HT1080 (cell line): ENCODE data around the gene KRI1. TPM values are rescaled to one million over a fixed set of nuclear protein-coding genes. Genes with fewer than 3 reads are reported as not detected.
"Not testable (repeated sequence)": the region's sequence is repeated elsewhere in the genome, so short reads cannot be mapped to it uniquely, and the experiment has no call there.

Source experiments
- DNase-seq: peaks from one replicate; pipeline ENCODE4 v3.0.0-alpha.2; 2015; ENCODE audit warnings: low read depth
- total RNA-seq: library from RNA; depleted of rRNA; stranded (reverse); fragments of >200 nt; shearing (Covaris generic); gene quantifications from 2 replicates; pipeline ENCODE4 v1.2.3, GENCODE V29; 2014

The KRI1 gene
- total RNA-seq, 1 experiment from 2014 or later, result 56.1 TPM

DNA sequence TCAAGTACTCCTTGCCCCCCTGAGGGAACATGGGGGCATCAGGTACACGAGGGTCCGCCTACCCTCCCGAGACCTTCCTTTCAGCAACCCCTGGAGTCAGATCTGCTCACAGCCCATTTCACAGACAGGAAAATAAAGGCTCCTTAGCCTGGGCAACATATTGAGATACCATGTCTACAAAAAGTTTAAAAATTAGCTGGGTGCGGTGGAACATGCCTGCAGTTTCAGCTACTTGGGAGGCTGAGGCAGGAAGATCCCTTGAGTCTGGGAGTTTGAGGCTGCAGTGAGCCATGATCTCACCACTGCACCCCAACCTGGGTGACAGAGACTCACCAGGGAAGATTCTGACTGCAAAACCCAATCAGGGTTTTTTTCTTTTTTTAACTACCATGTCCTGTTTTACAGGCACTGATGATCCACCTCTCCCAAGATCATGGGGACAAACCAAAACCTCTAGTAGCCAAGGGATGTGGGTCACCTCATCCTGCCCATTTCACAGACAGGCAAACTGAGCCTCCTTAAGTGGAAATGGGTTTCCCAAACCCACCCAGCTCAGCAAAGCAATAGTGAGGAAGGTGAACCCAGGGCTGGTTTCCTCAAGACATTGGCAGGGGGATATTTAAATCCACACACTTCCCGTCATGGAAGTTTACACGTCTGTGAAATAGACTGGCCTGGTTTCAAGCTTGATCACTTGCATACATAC lies 9.4 kb upstream of the KRI1 start:
- DNase-seq, result no peak

- DNase-seq, result no peak
Observed at GRCh38 chr19:10574462-10574861, 8.7 kb upstream of the KRI1 start.

DNA sequence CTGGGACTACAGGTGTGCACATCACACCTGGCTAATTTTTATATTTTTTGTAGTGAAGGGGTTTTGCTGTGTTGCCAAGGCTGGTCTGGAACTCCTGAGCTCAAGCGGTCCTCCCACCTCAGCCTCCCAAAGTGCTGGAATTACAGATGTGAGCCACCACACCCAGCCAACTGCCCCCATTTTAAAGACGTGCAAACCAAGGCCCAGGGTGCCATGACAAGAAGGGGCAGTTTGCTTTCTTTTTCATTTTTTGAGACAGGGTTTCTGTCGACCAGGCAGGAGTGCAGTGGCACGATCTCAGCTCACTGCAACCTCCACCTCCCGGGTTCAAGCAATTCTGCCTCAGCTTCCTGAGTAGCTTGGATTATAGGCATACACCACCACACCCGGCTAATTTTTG lies 8.0 kb upstream of the KRI1 start:
- not testable (repeated sequence) for DNase-seq

DNA sequence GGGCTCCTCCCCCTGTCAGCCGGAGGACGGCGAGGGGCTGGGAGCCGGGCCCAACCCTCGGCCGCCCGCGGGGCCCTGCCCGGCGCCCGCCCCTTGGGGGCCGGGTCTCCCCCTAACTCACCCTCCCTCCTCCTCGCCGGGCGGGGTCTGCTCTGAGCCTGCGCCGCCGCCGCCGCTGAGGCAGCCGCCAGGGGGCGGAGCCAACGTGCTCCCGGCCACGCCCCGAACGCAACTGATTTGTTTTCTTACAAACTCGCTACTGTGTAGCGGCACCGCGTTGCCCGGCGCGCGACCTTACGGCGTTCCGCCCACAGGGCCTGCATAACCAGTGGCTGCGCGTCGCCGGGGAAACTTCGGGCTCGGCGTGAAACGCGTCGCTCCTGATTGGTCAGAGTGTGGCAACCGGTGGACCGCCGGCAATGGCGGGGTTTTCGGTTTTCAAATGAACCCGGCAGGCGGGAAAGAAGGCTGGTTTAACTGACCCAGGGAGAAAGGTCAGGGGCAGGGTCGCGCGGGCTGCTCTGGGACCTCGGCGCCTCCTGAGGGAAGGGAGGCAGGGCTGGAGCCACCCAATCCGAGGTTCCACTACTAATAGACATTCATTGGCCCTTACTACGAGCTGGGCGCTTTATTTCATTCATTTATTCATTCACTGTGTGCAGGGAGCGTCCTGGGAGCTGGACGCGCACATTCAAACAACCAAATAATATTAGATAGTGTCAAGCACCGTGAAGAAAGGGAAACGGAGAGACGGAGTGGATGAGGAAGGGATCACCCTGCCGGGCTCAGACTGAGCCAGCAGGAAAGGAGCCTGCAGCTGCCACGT lies 3.2 kb upstream of the KRI1 start, which contains the start of gene CDKN2D:
Gene CDKN2D (minus strand): TSS at position 154 of the 826 bp plus-strand sequence. CDS start 326 bp downstream, outside the sequence.
- DNase-seq, result peak; percentile 99

DNA sequence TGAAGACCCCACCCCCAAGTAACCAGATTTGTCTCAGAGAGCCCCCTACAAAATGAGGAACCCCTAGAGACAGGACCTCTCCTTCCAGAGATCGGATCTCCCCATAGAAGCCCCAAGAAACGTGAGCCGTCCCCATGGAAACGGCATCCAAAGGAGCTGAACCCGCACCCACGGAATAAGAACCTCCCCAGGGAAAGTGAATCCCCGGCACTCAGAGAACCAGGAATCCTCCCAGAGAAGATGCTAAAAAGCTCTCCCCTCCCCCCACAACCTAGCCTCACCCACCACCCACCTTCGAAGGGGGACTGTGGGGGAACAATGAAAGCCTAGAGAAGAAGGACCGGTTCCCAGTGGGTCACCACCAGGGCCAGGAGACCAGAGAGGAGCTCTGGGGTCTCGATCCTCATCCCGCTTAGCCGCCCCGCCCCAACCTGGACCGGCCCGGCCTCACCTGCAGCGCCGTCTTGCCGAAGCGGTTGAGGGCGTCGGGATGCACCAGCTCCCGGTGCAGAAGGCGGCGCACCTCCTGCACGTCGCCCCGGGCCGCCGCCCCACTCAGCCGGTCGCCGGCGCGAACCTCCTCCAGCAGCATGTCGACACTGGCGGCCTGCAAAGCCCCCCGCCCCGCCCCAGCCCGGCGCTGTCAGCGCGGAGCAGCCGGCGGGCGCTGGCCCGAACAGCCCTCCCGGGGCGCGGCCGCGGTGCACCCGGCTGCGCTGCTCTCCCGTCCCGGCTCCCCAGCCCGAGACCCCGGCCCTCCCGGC lies 2.4 kb upstream of the KRI1 start:
- DNase-seq, result peak; percentile 36

GRCh38 chr19:10567656-10568055 lies 1.8 kb upstream of the KRI1 start:
- DNase-seq, result no peak

- DNase-seq, result no peak
Observed at GRCh38 chr19:10566658-10567410, 1.0 kb upstream of the KRI1 start.

DNA sequence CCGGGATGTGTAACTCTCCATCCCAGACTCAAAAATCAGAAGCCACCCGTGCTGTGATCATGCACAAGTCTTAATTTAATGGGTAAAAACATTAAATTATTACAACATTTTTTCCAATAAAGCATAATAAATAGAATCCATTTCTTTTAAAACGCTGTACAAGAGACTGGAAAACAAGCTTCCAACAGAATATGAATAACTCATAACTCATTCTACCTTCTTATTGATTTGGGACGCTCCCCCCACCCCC lies 523 bp upstream of the KRI1 start:
- DNase-seq, result no peak

- peak; percentile 46 for DNase-seq
Observed at GRCh38 chr19:10565028-10565566, 713 bp downstream of the KRI1 start.

GRCh38 chr19:10562609-10563008 lies 3.2 kb downstream of the KRI1 start:
- DNase-seq, result no peak

DNA sequence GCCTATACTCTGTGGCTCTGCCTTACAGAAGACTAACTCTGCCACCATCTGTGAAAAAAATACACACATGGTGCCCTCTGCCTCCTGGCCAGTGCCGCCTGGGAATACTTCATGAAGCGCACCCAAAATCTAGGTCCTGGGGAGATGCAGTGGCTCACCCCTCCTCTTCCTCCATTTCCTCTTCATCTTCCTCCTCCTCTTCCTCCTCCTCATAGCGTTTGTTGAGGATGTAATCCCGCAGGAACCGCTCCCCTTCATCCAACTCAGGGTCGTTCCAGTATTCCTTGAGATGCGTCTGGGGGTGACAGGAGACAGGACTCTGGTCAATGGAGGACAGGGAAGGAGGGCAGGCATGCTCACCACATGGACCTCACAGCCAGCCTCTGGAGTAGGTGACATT lies 5.7 kb downstream of the KRI1 start:
- no peak for DNase-seq

DNA sequence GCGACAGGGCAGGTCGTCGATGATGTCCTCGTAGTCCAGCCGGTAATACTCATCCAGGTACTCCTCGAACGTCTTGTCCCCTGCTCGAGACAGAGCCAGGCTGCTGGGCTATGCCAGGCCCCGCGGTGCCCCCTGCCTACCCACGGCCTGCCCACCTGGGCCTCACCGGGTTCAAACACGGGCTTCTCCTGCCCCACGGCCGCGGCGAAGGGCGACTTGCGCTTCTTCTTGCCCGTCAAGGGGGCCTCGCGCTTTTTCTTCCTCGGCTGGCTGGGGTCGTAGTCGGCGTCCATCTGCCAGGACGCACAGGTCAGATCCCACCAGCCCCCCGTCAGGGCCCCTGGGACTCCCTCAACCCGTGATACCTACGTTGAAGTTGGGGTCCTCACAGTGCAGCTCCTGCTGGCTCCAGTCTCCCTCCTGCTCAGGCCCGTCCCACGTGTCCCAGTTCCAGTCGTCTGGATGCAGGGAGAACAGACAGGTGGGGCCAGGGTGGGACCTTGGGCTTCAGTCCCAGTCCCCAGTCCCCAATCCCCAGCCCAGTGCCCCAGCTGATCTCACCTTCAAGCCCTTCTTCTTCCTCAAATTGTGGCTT lies 8.1 kb downstream of the KRI1 start:
- DNase-seq, result no peak

DNA sequence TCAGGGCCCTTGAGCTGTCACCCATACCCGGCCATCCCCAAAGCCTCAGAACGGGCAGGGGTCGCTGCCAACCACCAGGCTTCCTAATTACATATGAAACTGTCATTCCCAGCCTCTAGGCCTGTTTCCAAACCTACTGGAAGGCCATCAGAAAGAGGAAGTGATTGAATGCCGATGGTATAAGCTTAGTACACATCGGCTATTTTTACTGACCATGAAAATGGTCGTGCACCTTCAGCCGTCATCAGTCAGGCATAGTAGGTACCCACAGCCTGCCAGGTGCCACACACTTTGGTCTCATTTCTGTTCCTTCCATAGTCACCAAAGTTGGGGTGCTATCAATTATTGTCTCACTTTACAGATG lies 10.2 kb downstream of the KRI1 start:
- DNase-seq, result no peak

DNA sequence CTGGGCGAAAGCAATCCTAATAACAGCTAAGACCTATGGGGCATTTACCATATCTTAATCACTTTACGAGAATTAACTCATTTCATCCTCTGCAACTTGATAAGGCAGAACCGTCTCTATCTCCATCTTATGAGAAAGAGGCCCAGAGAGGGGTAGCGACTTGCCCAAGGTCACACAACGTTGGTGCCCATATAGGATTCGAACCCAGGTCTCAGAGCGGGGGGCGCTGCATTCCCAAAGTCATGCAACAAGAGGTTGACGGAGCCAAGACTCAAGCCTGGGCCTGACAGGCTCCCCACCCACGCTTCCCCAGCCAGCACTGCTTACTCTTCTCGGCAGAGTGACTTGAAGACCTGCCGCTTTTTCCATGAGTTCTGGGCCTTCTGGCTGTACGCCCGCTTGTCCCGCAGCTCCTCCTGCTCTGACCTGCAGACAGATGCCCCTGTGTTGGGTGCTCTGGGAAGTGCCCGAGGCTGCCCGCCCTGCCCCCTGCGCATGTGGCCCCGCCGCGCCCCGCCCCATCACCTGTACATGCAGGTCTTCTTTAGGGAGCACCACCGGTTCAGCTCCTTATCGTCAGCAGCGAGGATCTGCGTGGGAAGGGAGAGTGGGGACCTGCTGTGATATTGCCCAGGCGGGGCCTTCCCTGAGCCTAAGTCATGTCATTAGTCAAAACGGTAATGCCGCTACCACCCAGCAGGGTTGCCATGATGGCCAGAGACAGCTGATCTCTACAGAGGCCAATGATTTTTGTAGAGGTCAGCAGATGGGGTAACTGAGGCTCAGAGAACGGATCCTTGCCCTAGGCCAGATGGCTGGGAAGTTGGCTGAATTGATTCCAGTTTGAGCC lies 10.8 kb downstream of the KRI1 start:
- no peak for DNase-seq

- DNase-seq, result no peak
Observed at GRCh38 chr19:10553943-10554381, 11.8 kb downstream of the KRI1 start.

DNA sequence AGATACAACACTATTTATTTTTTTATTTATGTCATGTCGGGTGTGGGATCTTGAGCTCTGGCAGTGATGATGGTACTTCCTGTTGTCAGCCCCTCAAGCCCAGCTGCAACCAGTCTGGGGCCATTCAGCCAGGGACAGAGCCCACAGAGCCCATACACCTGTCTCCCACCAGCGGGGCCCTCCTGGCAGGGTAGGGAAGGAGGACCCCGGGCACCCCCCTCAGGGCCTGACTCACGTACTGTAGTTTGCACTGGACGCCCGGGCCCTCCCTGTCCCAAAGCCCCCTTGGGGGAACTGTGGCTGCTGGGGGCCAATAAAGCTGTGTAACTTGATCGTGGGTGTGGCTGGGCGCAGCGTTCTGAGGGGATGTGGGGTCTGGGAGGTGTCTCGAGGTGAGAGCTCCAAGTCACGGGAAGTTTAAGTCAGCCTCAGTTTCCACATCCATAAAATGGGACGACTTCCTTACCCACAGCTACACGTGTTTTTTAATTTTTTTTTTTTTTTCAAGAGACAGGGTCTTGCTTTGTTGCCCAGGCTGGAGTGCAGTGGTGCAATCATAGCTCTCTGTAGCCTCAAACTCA lies 12.6 kb downstream of the KRI1 start:
- DNase-seq, result no peak

GRCh38 chr19:10552510-10553053 lies 13.2 kb downstream of the KRI1 start:
- peak; percentile 41 for DNase-seq

- DNase-seq, result peak; percentile 54
Observed at GRCh38 chr19:10551698-10552301, 14.0 kb downstream of the KRI1 start.

- DNase-seq, result not testable (repeated sequence)
Observed at GRCh38 chr19:10551006-10551405, 14.8 kb downstream of the KRI1 start.
